ENCODE results near the gene MELK.

Gene MELK

DNA sequence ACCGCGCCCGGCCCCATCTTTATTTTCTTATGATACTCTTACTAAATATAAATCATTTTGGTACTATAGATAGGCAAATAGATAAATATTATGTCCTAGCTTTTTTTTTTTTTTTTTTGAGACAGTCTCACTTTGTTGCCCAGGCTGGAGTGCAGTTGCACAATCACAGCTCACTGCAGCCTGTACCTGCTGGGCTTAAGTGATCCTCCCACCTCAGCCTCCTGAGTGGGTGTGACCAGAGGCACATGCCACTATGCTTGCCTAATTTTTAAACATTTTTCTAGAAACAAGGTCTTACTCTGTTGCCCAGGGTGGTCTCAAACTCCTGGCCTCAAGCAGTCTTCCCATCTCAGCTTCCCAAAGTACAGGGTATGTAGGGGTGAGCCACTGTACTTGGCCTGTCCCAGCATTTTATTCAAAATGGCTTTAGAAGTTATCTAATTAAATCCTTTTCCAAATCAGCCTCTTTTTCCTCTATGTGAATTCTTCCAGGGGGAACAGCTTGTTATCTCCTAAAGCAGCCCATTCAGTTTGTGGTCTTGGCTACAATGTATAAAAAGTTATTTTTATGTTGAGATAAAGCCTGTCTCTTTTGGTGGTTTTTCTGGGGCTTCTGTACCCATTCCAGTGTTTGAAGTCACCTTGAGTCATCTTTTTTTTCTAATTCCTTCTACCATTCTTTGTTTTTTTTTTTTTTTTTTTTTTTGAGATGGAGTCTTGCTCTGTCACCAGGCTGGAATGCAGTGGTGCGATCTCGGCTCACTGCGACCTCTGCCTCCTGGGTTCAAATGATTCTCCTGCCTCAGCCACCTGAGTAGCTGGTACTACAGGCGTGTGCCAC, 12.1 kb downstream of the MELK start:
- Histone ChIP-seq H3K27me3 (ENCODE audit: low read depth, low read length) (no peaks in the 10 kb centered on the region), H3K4me2 (ENCODE audit: low read length) (no peak overlapping the region), H3K9me3 (ENCODE audit: insufficient read depth, low read length) (no peaks in the 10 kb centered on the region), H3K9ac (ENCODE audit: low read length) (no peak overlapping the region), H2AFZ (ENCODE audit: low read depth, low read length) (no peak overlapping the region), H4K20me1 (ENCODE audit: insufficient read depth, low read length) (no peaks in the 10 kb centered on the region), H3K4me1 (ENCODE audit: low read length) (no peaks in the 10 kb centered on the region), H3K79me2 (ENCODE audit: low read length) (peaks cover 28% of the 10 kb centered on the region), H3K36me3 (replicated peaks; ENCODE audit: low read depth, low read length) (peaks cover 18% of the 10 kb centered on the region), H3K4me3 (ENCODE audit: low read length) (no peak overlapping the region), H3K27ac (ENCODE audit: low read length) (no peak overlapping the region)
- no peak for TF ChIP-seq EZH2phosphoT487 (IDR thresholded peaks at IDR 0.05; ENCODE audit: low read depth)

DNA sequence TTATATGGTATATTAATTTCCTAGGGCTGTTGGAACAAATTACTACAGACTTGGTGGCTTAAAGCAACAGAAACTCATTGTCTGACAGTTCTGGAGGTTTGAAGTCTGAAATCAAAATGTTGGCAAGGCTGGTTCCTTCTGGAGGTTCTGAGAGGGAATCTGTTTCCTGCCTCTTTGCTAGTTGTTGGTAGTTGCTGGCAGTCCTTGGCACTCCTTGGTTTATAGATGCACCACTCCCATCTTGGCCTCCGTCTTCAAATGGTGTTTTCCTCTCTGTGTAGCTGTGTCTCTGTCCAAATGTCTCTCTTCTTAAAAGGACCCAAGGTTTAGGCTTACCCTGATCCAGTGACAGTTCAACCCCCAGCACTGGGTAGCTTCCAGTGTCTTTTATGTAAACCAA, 17.5 kb downstream of the MELK start:
- no peak overlapping the region for H3K4me2 ChIP-seq (ENCODE audit: low read length)
- H3K27me3 ChIP-seq (ENCODE audit: low read depth, low read length): no peaks in the 10 kb centered on the region
- H3K9ac ChIP-seq (ENCODE audit: low read length): no peak overlapping the region
- H3K9me3 ChIP-seq (ENCODE audit: insufficient read depth, low read length): no peaks in the 10 kb centered on the region
- peaks cover 6% of the 10 kb centered on the region for H3K79me2 ChIP-seq (ENCODE audit: low read length)
- H2AFZ ChIP-seq (ENCODE audit: low read depth, low read length): no peak overlapping the region
- peaks cover 28% of the 10 kb centered on the region for H3K36me3 ChIP-seq (replicated peaks; ENCODE audit: low read depth, low read length)
- no peak overlapping the region for H3K4me3 ChIP-seq (ENCODE audit: low read length)
- no peaks in the 10 kb centered on the region for H4K20me1 ChIP-seq (ENCODE audit: insufficient read depth, low read length)
- no peaks in the 10 kb centered on the region for H3K4me1 ChIP-seq (ENCODE audit: low read length)
- TF ChIP-seq, protein P1, sequence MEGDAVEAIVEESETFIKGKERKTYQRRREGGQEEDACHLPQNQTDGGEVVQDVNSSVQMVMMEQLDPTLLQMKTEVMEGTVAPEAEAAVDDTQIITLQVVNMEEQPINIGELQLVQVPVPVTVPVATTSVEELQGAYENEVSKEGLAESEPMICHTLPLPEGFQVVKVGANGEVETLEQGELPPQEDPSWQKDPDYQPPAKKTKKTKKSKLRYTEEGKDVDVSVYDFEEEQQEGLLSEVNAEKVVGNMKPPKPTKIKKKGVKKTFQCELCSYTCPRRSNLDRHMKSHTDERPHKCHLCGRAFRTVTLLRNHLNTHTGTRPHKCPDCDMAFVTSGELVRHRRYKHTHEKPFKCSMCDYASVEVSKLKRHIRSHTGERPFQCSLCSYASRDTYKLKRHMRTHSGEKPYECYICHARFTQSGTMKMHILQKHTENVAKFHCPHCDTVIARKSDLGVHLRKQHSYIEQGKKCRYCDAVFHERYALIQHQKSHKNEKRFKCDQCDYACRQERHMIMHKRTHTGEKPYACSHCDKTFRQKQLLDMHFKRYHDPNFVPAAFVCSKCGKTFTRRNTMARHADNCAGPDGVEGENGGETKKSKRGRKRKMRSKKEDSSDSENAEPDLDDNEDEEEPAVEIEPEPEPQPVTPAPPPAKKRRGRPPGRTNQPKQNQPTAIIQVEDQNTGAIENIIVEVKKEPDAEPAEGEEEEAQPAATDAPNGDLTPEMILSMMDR (IDR thresholded peaks at IDR 0.05; ENCODE audit: low read depth, low read length): no peak
- no peak for TF ChIP-seq EZH2phosphoT487 (IDR thresholded peaks at IDR 0.05; ENCODE audit: low read depth)
- H3K27ac ChIP-seq (ENCODE audit: low read length): no peak overlapping the region

DNA sequence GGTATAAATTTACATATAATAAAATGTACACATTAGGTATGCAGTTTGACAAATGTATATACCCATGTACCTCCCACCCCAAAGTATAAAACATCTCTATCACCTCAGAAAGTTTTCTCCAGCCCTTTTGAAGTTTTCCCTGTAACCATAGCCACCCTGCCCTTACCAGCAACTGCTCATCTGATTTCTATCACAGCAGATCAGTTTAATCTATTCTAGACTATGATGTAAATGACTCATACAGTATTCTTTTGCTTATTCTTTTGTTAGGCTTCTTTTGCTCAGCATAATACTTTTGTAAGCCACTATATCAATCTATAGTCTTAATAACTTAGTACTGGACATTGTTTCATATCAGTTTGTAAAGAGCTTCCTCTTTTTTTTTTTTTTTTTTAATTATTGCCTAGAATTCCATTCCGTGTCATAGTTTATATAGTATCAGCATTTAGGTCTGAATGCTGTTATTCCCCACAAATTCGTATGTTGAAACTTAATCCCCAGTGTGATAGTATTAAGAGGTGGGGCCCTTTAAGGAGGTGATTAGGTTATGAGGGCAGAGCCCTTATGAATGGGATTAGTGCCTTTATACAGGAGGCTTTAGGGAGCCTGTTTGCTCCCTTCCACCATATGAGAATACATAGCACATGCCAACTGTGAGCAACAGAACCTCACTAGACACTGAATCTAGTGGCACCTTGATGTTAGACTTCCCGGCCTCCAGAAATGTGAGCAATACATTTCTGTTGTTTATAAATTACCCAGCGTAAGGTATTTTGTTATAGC, 20.3 kb downstream of the MELK start:
- no peaks in the 10 kb centered on the region for H3K9me3 ChIP-seq (ENCODE audit: insufficient read depth, low read length)
- no peak overlapping the region for H3K4me3 ChIP-seq (ENCODE audit: low read length)
- peaks cover 3% of the 10 kb centered on the region for H3K79me2 ChIP-seq (ENCODE audit: low read length)
- no peaks in the 10 kb centered on the region for H3K4me1 ChIP-seq (ENCODE audit: low read length)
- no peak for TF ChIP-seq EZH2phosphoT487 (IDR thresholded peaks at IDR 0.05; ENCODE audit: low read depth)
- TF ChIP-seq, protein P1 (IDR thresholded peaks at IDR 0.05; ENCODE audit: low read depth, low read length): no peak
- no peak overlapping the region for H3K4me2 ChIP-seq (ENCODE audit: low read length)
- peaks cover 42% of the 10 kb centered on the region for H3K36me3 ChIP-seq (replicated peaks; ENCODE audit: low read depth, low read length)
- no peak overlapping the region for H2AFZ ChIP-seq (ENCODE audit: low read depth, low read length)
- no peaks in the 10 kb centered on the region for H3K27me3 ChIP-seq (ENCODE audit: low read depth, low read length)
- no peaks in the 10 kb centered on the region for H4K20me1 ChIP-seq (ENCODE audit: insufficient read depth, low read length)
- no peak overlapping the region for H3K27ac ChIP-seq (ENCODE audit: low read length)
- H3K9ac ChIP-seq (ENCODE audit: low read length): no peak overlapping the region

DNA sequence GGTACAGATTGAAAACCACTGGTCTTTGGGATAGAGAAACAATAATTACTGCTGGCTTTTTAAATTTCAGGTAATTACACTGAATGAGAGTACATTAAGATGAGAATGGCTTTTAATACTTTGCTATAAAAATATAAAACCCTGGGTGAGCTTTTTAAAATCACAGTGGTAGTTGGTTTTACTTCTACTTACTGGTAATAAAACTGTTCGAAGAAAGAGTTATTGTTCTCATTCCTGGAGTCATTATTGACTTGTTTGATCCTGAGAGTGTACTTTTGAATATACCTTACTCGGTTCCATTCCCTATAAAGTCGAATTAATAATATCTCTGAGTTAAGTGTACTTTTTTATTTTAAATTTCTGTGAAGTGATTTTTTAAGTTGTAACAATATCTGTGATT, 21.5 kb downstream of the MELK start:
- Histone ChIP-seq H2AFZ (ENCODE audit: low read depth, low read length) (no peak overlapping the region), H3K79me2 (ENCODE audit: low read length) (peaks cover 3% of the 10 kb centered on the region), H4K20me1 (ENCODE audit: insufficient read depth, low read length) (no peaks in the 10 kb centered on the region), H3K9me3 (ENCODE audit: insufficient read depth, low read length) (no peaks in the 10 kb centered on the region), H3K36me3 (replicated peaks; ENCODE audit: low read depth, low read length) (peaks cover 49% of the 10 kb centered on the region), H3K4me1 (ENCODE audit: low read length) (no peaks in the 10 kb centered on the region), H3K4me2 (ENCODE audit: low read length) (no peak overlapping the region), H3K27me3 (ENCODE audit: low read depth, low read length) (no peaks in the 10 kb centered on the region), H3K4me3 (ENCODE audit: low read length) (no peak overlapping the region), H3K9ac (ENCODE audit: low read length) (no peak overlapping the region), H3K27ac (ENCODE audit: low read length) (no peak overlapping the region)
- no peak for TF ChIP-seq EZH2phosphoT487 (IDR thresholded peaks at IDR 0.05; ENCODE audit: low read depth)
- TF ChIP-seq, protein P1 (IDR thresholded peaks at IDR 0.05; ENCODE audit: low read depth, low read length): no peak
